ENCODE measurements around the gene ADRB2. TPM values are rescaled to one million over a fixed set of nuclear protein-coding genes. Genes with fewer than 3 reads are reported as not detected.

The ADRB2 gene
- total RNA-seq, 1 experiment from 2014 or later, result 1.0 TPM

DNA sequence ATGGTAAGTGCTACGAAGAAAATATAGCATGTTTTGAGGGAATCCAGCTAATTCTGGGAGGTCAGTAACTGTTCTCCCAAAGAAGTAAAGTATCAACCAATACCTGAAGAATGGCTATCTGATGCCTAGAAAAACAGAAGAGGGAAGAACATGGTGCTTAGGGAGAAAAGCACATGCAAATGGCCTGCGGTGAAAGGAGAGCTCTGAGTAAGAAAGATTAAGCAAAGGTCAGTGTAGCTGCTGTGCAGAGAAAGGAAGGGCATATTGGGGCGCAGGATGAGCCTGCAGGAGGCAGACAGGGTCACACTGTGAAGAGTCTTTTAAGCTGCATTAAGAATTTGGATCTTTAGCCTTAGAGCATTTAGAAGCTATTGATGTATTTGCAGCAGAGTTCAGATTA lies 11.0 kb downstream of the ADRB2 start:
- Histone ChIP-seq H3K36me3 (ENCODE audit: control insufficient read depth, insufficient read depth, low read length) (no peaks in the 10 kb centered on the region), H3K4me1 (ENCODE audit: control insufficient read depth, insufficient read depth, low read length) (no peaks in the 10 kb centered on the region), H3K9me3 (ENCODE audit: control insufficient read depth, insufficient read depth, low read depth, low read length) (no peaks in the 10 kb centered on the region), H3K27me3 (ENCODE audit: control insufficient read depth, insufficient read depth, low read length) (no peaks in the 10 kb centered on the region), H3K27ac (ENCODE audit: low read length) (no peak overlapping the region), H3K4me3 (ENCODE audit: low read depth in 2 of 2, low read length in 2 of 2) (no peak overlapping the region)
- intact Hi-C loops (cut with micrococcal nuclease; ENCODE audit: unreplicated experiment), result no loop called here
- BruUV-seq (replicated peaks), result no TSS peak
- no peak for DNase-seq (ENCODE audit: low read depth, low spot score)
- ChIA-PET POLR2A (no interaction called here), CTCF (no interaction called here)
- ATAC-seq, result no peak
- in situ Hi-C loops (cut with HindIII; ENCODE audit: low pct_unique_long_range_greater_than_20kb, low sequenced_read_pairs), result no loop called here
- TF ChIP-seq POLR2AphosphoS5 (IDR thresholded peaks at IDR 0.05; ENCODE audit: low read depth, low read length) (no peak), SIN3A (IDR thresholded peaks at IDR 0.05; ENCODE audit: borderline replicate concordance, insufficient read depth, low read depth, low read length) (no peak), TCF7L2 (IDR thresholded peaks at IDR 0.05; ENCODE audit: low read depth, low read length) (no peak)
- TF ChIP-seq, protein P1, sequence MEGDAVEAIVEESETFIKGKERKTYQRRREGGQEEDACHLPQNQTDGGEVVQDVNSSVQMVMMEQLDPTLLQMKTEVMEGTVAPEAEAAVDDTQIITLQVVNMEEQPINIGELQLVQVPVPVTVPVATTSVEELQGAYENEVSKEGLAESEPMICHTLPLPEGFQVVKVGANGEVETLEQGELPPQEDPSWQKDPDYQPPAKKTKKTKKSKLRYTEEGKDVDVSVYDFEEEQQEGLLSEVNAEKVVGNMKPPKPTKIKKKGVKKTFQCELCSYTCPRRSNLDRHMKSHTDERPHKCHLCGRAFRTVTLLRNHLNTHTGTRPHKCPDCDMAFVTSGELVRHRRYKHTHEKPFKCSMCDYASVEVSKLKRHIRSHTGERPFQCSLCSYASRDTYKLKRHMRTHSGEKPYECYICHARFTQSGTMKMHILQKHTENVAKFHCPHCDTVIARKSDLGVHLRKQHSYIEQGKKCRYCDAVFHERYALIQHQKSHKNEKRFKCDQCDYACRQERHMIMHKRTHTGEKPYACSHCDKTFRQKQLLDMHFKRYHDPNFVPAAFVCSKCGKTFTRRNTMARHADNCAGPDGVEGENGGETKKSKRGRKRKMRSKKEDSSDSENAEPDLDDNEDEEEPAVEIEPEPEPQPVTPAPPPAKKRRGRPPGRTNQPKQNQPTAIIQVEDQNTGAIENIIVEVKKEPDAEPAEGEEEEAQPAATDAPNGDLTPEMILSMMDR (IDR thresholded peaks at IDR 0.05), result no peak
- TF ChIP-seq, protein P2, sequence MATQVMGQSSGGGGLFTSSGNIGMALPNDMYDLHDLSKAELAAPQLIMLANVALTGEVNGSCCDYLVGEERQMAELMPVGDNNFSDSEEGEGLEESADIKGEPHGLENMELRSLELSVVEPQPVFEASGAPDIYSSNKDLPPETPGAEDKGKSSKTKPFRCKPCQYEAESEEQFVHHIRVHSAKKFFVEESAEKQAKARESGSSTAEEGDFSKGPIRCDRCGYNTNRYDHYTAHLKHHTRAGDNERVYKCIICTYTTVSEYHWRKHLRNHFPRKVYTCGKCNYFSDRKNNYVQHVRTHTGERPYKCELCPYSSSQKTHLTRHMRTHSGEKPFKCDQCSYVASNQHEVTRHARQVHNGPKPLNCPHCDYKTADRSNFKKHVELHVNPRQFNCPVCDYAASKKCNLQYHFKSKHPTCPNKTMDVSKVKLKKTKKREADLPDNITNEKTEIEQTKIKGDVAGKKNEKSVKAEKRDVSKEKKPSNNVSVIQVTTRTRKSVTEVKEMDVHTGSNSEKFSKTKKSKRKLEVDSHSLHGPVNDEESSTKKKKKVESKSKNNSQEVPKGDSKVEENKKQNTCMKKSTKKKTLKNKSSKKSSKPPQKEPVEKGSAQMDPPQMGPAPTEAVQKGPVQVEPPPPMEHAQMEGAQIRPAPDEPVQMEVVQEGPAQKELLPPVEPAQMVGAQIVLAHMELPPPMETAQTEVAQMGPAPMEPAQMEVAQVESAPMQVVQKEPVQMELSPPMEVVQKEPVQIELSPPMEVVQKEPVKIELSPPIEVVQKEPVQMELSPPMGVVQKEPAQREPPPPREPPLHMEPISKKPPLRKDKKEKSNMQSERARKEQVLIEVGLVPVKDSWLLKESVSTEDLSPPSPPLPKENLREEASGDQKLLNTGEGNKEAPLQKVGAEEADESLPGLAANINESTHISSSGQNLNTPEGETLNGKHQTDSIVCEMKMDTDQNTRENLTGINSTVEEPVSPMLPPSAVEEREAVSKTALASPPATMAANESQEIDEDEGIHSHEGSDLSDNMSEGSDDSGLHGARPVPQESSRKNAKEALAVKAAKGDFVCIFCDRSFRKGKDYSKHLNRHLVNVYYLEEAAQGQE (IDR thresholded peaks at IDR 0.05; ENCODE audit: insufficient read depth in 1 of 2, low read depth in 2 of 2, low read length in 1 of 2), result no peak

DNA sequence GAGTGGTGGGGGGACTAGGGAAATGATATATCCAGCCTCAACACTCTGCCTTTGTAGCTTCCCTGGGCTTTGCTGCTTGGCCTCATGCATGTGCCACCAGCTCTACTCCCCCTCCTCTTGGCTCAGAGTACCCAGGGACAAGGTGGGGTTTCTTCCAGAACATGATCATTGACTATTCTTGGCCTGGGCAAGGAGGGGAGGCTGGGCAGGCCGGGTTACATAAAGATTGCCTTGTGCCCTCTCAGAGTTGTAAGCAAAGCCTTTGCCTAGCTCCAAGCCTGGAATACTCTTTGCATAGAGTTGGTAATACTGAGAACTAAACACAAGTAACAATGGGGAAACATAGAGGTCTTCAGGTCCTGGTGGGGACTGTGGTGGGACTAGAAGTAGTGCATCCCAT lies 11.9 kb downstream of the ADRB2 start:
- ATAC-seq, result no peak
- in situ Hi-C loops (cut with HindIII; ENCODE audit: low pct_unique_long_range_greater_than_20kb, low sequenced_read_pairs), result no loop called here
- intact Hi-C loops (cut with micrococcal nuclease; ENCODE audit: unreplicated experiment), result no loop called here
- TF ChIP-seq, protein P2 (IDR thresholded peaks at IDR 0.05; ENCODE audit: insufficient read depth in 1 of 2, low read depth in 2 of 2, low read length in 1 of 2), result no peak
- no peak for TF ChIP-seq SIN3A (IDR thresholded peaks at IDR 0.05; ENCODE audit: borderline replicate concordance, insufficient read depth, low read depth, low read length)
- no peak for TF ChIP-seq TCF7L2 (IDR thresholded peaks at IDR 0.05; ENCODE audit: low read depth, low read length)
- TF ChIP-seq POLR2AphosphoS5 (IDR thresholded peaks at IDR 0.05; ENCODE audit: low read depth, low read length), result no peak
- TF ChIP-seq, protein P1 (IDR thresholded peaks at IDR 0.05), result no peak
- no TSS peak for BruUV-seq (replicated peaks)
- ChIA-PET POLR2A (no interaction called here), CTCF (no interaction called here)
- H3K27ac ChIP-seq (ENCODE audit: low read length), result no peak overlapping the region
- no peaks in the 10 kb centered on the region for H3K9me3 ChIP-seq (ENCODE audit: control insufficient read depth, insufficient read depth, low read depth, low read length)
- H3K27me3 ChIP-seq (ENCODE audit: control insufficient read depth, insufficient read depth, low read length), result no peaks in the 10 kb centered on the region
- H3K36me3 ChIP-seq (ENCODE audit: control insufficient read depth, insufficient read depth, low read length), result no peaks in the 10 kb centered on the region
- DNase-seq (ENCODE audit: low read depth, low spot score), result no peak
- no peaks in the 10 kb centered on the region for H3K4me1 ChIP-seq (ENCODE audit: control insufficient read depth, insufficient read depth, low read length)
- H3K4me3 ChIP-seq (ENCODE audit: low read depth in 2 of 2, low read length in 2 of 2), result no peak overlapping the region

Measured in Panc1 (cell line).